KBM-7 (cell line): Measurements from ENCODE around the gene ZNF629.
A peak's percentile ranks its signal among the peaks of the same experiment; 100 is the strongest.
"Not testable (repeated sequence)": the region's sequence is repeated elsewhere in the genome, so short reads cannot be mapped to it uniquely, and the experiment has no call there.

ENCODE experiments used
- DNase-seq: peaks from one replicate; pipeline ENCODE4 v3.0.0-alpha.2; 2015
- in situ Hi-C: fragments of 300-500 bp; cut with MboI; formaldehyde crosslinking; loops from 2 replicates; pipeline ENCODE4 v1.14.3; 2020; ENCODE audit warnings: low sequenced_read_pairs, low pct_unique_long_range_greater_than_20kb, mixed read lengths

ZNF629 gene

DNA sequence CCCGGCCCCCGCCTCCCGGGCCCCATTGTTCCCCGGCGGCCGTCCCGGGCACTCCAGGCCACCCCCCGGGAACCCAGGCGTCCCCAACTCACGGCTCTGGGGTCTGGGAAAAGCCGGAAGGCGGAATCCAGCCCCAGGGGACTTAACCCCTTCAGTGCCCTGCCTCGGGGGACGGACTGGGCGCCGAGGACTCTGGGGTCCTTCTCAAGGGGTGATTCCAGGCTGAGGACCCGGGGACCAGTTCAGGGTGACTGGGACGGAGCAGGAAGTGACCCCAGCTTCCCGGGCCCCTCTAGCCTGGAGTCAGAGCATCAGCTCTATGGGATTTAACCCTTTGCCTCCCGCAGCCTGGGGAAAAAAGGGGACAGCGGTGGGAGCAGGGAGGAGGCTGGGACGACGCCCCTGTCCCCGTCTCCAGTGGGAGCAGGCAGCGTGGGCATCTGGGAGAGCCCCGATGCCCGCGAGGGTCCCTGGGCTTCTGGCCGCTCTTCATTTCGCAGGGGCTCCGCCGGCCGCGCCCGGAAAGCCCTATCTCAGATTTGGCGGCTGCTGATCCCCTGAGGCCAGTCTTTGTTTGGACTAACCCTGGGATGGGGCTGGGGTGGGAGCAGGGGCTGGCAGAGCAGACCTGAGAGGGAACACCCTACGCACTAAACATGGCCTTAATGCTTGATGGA lies at the start of gene ZNF629:
Gene ZNF629, minus strand, starts transcription at position 270 of the 677 bp plus-strand sequence. CDS start 2,723 bp downstream, outside the sequence.
- in situ Hi-C loops = no loop called here
- DNase-seq = peak; percentile 72

DNA sequence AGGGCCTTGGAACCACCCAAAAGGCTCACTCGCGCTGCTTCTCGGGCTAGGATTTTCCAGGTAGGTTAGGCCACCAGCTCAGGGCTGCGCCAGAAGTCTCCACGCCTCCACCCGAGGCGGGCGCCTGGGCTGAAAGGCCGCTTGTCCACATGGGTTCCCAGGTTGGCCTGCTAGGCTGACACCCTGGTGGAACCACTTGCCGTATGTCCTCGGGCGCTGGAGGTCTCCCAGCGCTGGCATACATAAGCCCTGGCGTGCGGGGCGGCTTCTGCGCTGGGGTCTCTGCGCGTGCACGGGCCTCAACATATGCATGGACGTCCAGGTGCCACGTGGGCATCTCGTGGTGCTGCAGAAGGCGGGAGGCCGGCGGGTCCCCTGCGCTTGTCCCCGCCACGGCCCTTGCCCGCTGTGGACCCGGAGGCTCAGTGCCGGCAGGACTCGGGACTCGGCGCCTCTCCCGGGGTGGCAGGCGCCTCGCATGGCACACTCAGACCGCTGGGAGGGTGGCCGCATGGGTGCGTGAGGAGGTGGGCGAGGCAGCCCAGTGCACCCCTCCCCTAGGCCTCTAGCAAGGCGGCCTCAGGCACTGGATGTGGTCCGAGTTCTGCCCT lies 47.2 kb upstream of the ZNF629 start:
- DNase-seq = no peak
- in situ Hi-C loops = no loop called here

DNA sequence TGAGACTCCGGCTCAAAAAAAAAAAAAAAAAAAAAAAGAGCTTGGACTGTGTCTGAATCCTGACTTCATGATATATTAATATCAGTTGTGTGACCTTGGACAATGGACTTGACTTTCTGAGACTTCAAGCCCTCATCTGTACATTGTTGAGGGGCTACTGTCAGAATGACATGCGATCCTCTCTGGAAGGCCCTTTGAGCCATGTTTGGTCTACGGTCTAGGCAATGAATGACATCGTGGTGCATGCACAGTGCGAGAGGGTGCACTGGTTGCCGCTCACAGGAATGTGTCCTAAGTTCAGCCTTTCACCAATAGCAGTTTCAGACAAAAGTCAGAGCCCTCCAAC lies 43.0 kb upstream of the ZNF629 start:
- in situ Hi-C loops = no loop called here
- DNase-seq = no peak

DNA sequence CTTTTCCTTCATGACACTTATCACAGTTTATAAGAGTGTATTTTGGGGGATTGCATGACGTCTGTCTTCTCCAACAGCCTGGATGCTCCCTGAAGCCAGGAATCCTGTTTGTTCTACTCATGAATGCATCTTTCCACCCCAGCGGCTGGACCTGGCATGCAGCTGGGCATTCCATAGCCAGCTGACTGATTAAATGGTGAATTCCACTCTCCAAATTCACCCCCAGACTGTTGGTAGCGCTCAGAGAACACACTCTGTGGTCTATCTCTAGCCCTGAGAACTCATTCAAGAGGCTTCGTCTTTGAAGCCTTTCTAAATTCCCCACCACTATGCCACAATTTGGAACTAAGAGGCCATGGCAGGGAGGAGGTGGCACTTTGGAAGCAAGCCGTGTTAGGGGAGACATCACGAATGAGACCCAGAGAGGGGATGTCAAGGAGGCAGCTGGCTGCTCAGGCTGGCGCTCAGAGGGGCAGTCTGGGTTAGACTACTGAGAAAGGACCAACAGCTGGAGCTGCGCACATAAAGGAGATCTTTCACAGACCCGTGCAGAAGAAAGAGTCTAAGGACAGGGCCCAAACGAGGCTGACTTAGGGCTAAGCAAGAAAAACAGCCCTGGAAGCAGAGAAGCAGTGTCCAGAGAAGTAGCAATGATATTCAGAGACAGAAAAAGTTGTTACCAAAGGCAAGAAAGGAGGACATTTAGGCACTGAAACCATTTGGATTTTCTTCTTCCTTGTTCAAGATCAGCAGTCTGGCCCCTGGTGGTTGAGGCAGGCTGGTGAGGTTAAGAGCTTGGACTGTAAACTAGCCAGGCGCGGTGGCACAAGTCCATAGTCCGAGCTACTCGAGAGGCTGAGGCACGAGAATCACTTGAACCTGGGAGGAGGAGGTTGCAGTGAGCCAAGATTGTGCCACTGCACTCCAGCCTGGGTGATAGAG lies 42.4 kb upstream of the ZNF629 start:
- DNase-seq = no peak
- in situ Hi-C loops = no loop called here

DNA sequence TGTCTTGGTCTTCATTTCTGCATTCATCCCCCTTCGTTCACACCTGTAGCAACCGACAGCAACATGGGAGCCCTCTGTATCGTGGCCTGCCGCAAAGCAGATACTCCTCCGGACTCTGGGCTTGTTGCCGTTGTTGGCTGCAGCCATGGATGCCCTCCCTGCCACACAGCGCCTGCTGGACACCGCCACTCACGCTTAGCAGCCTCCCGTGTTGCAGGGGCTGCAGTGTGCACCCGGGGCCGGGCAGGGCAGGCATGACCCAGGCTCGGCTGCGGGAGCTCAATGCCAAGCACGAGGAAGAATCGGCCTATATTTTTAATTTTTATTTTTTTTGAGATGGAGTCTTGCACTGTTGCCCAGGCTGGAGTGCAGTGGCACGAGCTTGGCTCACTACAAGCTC lies 34.9 kb upstream of the ZNF629 start:
- in situ Hi-C loops = no loop called here
- DNase-seq = no peak

DNA sequence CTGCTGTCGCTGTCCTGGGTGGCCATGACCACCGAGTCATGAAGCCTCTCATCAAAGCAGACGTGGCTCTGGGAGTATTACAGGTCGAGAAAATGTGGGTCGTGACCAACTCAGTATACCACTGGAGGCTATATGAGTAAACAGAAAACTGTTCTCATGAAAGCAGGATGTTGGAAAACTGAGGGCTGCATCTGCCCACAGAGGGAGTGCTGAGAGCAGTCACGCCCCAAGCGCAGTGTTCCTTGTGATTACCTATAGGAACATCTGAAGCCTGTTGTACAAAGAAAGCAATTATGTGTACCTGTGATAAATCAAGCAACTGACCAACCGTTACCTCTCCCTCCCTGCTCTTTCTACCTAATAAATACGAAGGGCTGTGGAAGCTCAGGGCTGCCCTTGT lies 34.4 kb upstream of the ZNF629 start:
- DNase-seq, in situ Hi-C loops: not testable (repeated sequence)

DNA sequence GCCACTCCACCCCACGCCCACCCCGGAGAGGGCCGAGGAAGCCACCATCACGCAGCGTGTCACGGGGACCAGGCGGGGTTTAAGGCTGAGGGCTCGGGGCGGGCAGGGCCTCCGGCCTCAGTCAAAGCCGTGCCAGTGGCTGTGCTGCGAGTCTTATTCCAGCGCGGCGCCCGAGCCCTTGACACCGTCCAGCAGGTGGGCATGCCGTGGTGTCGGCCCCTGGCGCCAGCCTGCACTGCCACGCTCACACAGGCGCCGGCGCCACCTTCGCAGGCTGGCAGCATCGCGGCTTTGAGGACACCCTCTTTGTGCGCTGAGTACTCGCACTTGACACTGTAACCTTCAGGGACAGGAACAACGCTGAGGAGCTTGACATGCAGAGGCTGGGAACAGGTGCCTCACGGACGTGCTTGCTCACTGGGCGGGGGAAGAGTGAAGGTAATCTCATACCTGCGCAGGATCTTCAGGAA lies 34.0 kb upstream of the ZNF629 start:
- DNase-seq = no peak
- in situ Hi-C loops = no loop called here

DNA sequence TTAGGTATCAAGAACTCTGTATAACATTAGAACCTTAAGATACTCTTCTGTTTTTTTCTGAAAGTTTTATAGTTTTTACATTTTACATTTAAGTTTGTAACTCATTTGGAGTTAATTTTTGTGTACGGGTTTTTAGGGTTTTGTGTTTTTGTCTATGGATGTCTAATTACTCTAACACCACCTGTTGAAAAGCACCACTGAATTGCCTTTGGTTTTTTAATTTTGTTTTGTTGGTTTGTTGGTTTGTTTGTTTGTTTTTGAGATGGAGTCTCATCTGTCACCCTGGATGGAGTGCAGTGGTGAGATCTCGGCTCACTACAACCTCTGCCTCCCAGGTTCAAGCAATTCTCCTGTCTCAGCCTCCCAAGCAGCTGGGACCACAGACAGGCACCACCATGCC lies 29.8 kb upstream of the ZNF629 start:
- in situ Hi-C loops = no loop called here

DNA sequence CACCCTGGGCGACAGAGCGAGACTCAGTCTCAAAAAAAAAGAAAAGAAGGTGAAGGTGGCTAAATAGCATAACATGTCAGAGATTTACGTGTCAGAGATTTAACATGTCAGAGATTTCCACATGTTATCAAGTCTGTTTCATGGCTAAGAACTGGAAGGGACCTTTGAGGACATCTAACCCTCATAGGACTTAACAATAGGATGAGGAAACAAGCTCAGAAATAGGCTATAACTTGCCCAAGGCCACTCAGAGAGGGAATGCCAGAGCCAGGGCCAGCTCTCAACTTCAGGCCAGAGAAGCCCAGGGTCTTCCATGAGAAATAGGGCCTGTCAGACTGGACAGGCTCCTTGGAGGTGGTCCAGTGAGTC lies 26.8 kb upstream of the ZNF629 start:
- DNase-seq = no peak
- in situ Hi-C loops = no loop called here

More for the DNA sequence above, 29.8 kb upstream of the ZNF629 start:
- no peak for DNase-seq

DNA sequence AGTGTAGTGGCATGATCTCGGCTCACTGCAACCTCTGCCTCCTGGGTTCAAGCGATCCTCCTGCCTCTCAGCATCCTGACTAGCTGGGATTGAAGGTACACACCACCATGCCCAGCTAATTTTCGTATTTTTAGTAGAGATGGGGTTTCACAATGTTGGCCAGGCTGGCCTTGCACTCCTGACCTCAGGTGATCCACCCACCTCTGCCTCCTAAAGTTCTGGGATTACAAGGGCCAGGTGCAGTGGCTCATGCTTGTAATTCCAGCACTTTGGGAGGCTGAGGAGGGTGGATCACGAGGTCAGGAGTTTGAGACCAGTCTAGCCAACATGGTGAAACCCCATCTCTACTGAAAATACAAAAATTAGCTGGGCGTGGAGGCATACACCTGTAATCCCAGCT lies 22.7 kb upstream of the ZNF629 start:
- DNase-seq, in situ Hi-C loops: not testable (repeated sequence)

DNA sequence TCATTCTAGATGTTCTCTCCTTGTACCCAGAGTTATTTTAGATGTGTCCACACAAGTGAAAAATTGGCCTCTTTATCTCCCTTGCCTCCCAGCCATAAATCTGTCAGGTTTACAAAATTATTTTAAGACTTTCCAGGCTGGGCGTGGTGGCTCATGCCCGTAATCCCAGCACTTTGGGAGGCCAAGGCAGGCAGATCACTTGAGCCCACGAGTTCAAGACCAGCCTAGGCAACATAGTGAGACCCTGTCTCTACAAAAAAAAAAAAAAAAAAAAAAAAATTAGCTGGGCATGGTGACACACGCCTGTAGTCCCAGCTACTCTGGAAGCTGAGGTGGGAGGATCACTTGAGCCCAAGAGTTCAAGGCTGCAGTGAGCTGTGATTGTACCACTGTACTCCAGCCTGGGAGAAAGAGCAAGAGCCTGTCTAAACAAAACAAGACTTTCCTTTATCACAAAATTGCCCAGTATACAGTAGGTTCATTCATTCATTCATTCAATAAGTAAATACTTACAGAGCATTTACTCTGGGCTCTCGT lies 22.0 kb upstream of the ZNF629 start:
- DNase-seq, in situ Hi-C loops: not testable (repeated sequence)

DNA sequence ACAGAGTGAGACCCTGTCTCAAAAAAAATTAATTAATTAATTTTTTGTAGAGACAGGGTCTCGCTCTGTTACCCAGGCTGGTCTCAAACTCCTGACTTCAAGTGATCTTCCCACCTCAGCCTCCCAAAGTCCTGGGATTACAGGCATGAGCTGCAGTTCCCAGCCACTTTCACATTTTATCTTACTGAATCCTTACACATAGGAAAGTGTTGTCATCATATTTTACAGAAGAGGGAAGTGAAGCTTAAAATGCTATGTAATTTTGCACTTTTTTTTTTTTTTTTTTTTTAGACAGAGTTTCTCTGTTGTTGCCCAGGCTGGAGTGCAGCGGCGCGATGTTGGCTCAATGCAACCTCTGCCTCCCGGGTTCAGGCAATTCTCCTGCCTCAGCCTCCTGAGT lies 21.1 kb upstream of the ZNF629 start:
- in situ Hi-C loops = no loop called here

DNA sequence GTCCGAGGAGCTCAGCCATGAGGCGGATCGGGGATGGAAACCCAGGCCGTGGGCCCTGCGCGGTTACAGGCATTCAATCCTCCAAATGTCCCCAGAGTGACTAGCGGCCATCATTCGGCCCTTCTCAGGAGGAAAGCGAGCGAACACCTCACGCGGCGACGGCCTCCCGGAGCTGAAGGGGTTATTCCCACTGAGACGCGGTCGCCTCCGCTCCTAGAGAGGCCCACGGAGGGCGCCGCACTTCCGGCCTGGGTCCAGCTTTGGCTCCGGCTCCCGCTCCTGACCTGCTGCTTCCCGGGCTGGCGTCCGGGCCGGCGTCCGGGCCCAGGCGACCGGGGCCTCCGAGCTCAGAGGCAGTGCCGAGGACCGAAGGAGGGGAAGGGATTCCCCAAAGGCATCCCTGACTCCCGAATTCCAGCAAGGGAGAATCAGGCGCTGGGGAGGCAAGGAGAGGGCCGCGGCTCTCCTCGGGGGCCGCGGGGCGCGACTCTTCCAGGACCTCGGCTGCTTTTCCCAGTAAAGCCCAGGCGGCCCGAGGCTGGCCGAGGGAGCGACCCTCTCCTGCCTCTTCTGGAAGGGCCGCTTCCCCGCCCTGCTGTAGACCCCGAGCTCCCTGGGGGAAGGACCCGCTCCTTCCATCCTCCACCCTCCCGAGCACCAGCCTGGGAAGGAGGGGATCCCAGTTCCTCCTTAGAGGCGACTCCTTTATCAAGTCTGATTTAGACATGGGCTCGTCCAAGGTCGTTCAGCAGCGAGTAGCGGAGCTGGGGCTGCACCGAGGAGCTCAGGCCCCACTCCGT lies 18.6 kb upstream of the ZNF629 start:
- DNase-seq = no peak
- in situ Hi-C loops = no loop called here

More for the DNA sequence above, 21.1 kb upstream of the ZNF629 start:
- DNase-seq = no peak

DNA sequence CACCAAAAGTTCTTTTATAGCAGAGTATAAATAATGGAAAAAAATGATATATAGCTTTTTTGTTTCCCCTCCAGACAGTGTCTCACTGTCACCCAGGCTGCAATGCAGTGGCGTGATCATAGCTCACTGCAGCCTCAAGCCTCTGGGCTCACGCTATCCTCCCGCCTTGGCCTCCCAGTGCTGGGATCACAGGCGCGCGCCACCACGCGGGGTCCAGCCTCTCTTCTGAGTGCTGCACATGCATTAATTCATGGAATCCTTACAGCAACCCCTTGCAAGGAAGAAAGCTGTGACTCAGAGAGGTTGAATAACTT lies 18.0 kb upstream of the ZNF629 start:
- in situ Hi-C loops = no loop called here
- DNase-seq = no peak

DNA sequence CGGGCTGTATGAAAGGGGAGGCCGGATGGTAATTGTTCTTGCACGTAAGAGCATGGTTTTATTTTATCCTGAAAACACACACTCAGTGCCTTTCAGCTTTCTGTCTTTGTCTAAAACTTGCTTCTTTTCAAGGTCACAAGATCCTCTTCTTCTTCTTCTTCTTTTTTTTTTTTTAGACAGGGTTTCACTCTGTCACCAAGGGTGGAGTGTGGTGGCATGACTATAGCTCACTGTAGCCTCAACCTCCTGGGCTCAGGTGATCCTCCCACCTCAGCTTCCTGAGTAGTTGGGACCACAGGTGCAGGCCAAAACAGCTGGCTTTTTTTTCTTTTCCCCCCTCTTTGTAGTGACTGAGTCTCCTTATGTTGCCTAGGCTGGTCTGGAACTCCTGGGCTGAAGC lies 15.9 kb upstream of the ZNF629 start:
- DNase-seq = no peak
- in situ Hi-C loops = no loop called here

DNA sequence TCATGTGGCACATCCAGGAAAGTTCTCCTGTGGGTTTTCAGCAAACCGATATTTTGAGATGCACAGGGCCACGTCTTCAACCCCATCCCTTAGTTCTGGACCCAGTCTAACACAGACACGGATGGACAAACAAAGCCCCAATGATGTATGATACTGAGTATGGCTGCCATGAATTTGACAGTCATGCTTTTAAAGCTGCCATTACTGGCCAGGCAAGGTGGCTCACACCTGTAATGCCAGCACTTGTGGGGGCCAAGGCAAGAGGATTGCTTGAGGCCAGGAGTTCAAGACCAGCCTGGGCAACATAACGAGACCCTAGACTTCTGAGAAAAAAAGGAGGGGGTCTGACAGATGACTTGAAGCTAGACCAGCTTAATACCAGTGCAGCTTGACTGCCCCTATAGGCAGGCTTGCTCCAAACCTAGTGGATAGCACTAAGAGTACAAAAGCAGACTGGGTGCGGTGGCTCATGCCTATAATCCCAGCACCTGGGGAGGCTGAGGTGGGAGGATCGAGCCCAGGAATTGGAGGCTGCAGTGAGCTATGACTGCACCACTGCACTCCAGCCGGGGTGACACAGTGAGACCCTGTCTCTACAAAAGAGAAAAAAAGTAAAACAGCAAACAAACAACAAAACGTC lies 10.8 kb upstream of the ZNF629 start:
- in situ Hi-C loops = no loop called here
- no peak for DNase-seq

DNA sequence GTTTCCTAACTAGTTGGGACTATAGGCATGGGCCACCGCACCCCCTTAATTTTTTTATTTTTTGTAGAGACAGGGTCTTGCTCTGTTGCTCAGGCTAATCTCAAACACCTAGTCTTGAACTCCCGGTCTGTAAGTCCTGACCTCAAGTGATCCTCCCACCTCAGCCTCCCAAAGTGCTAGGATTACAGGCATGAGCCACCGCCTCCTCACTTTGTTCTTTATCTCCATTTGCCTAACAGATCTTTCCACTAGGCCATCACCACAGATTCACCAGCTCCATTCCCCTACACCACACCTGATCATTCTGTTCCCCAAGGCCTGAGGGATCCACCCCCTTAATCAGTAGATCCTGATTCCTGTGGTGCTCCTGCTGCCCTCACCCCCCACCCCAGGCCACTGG lies 7.6 kb upstream of the ZNF629 start:
- in situ Hi-C loops = no loop called here
- DNase-seq = no peak

DNA sequence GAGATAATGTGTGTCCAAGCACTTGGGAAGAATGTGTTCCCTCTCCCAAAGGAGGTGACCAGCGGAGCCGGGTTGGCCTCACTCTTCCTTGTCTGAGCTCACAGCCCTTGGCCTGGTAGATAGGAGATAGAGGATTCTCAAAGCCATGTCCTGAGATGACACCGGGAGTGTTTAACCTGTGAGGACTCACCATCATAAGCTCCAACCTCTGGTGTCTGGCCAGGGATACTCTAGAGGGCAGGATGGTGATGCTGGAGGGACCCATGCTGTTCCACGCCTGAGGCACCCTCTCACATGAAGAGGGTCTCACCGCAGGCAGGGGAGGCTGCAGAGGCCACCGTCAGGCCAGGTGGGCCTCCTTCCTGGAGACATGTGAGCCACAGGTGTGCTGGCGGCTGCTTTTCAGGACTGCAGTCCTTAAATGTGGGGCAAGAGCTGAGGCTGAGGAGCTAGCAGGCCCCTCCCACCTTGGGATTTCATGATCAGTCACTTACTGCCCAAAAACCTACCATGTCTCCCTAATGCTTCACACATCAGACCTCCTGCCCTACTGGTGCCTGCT lies 6.6 kb upstream of the ZNF629 start:
- no peak for DNase-seq
- in situ Hi-C loops = no loop called here
